HG03442 (cell line): Measurements from ENCODE around the gene KRTAP1-5.
"Not testable (repeated sequence)": the region's sequence is repeated elsewhere in the genome, so short reads cannot be mapped to it uniquely, and the experiment has no call there.

Source experiments
- ATAC-seq: cut with Tn5 transposase; IDR thresholded peaks from one replicate; pipeline ENCODE4 v1.9.1; 2021; ENCODE audit warnings: mild to moderate bottlenecking, moderate library complexity; ENCODE audit not compliant: unreplicated experiment

The KRTAP1-5 gene

DNA sequence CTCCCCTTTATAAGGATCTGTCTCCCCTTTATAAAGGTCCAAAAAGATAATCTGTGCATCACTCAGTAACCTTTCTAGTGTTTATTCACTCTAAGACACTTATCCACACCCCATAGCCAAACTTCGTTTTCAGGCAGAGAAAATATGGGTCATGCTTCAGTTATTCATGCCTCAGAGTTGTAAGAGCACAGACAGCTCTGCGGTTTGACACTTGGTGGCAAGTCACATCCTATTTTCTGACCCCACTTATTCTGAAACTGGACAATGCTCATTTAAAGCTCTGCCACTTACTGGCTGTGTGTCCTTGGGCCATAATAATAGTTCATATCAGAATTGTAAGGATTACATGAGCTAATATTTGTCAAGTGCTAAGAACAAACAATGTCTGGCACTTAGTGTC lies 22.1 kb upstream of the KRTAP1-5 start:
- no peak for ATAC-seq

DNA sequence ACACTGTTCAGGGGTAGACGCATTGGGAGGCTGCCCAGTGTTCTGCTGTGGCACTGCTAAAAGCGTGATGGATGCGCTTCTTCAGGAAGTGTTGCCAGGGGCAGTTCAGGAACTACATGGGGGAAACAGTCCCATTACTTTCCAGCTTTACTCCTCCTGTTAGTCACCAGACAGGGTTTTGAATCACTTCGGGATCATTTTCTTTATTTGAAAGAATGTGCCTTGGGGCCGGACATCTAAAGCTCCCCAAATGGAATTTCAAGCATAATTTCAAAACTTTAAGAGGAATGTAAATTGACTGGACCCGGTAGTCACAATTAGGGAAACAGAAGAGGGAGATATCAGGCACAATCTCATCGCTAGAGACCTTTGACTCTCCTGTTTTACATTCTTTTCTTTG lies 21.4 kb upstream of the KRTAP1-5 start:
- ATAC-seq, result no peak

DNA sequence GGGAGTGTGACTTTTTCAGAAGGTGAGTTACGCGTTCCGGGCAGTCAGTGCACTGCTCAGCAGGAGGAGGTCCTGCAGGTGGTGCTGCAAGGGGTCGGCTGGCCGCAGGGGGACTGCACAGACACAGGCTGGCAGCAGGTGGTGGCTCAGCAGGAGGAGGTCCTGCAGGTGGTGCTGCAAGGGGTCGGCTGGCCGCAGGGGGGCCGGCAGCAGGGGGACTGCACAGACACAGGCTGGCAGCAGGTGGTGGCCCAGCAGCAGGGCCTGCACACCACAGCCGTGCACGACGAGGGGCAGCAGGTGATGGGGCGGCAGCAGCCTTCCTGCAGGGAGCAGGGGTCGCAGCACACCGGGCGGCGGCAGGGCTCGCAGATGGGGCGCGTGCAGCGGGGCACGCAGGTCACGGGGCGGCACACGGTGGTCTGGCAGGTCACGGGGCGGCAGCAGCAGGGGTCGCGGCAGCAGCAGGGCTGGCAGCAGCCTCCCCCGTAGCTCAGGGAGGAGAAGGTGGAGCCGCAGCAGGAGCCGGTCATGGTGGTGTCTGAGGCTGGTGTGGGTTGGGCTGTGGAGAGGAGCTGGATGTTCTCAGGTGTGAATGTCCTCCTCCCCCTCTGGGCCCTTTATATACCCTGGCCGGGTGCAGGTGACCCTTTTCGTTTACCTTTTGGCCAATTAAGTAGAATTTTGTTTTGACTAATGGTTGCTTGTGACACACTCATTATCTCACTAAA lies 19.9 kb upstream of the KRTAP1-5 start, which contains the start of gene KRTAP2-1:
Gene KRTAP2-1, minus strand, starts transcription at position 582 of the 731 bp plus-strand sequence. Its CDS starts 49 bp downstream, at position 533.
- ATAC-seq, result not testable (repeated sequence)

DNA sequence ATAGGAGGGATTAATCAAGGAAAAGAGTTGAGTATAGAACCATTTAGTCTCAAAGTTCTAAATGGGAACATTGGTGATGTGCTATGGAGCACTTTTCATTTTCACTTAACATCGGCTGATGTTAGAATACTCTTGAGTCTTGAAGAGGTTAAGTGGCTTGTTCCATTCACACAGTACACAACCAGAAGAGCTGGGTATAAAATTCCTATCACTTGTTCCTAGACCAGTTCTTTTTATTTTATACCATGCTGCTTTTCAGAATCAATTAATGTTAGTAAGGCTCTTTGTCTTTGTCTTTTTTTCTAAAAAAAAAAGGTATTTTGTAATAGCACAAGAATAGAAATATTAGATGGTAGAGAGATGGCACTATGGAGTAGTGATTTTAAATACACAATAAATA lies 15.9 kb upstream of the KRTAP1-5 start:
- no peak for ATAC-seq

DNA sequence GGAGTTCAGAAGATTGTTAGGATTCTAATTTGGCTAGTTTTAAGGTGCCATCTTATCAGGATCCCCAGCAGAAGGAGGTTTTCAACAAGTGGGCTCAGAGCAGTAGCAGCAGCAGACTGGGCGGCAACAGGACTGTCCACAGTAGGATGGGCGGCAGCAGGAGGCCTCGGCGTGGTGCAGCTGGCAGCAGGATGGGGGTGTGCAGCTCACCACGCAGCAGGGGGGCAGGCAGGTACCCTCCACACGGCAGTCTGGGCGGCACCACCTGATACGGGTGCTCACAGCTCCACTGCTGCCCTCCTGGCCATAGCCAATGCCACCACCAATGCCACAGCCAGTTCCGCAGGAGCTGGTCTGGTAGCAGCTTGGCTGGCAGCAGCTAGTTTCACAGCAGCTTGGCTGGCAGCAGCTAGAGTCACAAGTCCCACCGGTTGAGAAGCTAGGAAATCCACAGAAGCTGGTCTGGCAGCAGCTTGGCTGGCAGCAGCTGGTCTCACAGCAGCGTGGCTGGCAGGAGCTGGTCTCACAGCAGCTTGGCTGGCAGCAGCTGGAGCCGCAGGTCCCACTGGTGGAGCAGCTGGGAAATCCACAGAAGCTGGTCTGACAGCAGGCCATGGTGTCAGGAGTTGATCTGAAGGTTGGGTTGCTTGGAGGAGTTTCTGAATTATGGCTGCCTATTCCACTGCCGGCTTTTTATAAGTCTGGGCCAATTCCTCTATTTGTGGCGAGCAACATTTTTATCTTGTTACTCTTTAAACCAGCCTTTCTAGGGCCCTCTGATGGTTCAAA lies 14.0 kb upstream of the KRTAP1-5 start, which contains the start of gene KRTAP1-1:
Gene KRTAP1-1, minus strand, starts transcription at position 668 of the 789 bp plus-strand sequence. Its CDS starts 53 bp downstream, at position 615.
- not testable (repeated sequence) for ATAC-seq

DNA sequence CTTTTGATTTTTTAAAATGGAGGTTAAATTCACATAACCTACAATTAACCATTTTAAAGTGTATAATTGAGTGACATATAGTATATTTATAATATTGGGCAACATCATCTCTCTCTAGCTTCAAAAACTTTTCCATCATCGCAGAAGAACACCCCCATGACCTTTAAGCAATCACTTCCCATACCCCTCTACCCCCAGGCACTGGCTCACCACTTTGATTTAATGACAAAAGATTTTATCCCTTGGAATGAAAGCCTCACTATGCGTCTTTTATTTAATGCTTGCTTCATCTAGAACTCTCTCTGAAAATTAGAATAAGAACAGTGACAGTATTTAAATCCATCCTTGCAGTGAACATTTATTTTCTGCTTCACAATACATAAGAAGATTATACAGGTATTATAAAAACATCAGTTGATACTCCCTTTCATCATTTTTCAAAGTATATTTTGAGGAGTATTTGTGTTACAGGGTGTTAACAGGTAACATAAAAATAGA lies 10.9 kb upstream of the KRTAP1-5 start:
- ATAC-seq, result no peak

DNA sequence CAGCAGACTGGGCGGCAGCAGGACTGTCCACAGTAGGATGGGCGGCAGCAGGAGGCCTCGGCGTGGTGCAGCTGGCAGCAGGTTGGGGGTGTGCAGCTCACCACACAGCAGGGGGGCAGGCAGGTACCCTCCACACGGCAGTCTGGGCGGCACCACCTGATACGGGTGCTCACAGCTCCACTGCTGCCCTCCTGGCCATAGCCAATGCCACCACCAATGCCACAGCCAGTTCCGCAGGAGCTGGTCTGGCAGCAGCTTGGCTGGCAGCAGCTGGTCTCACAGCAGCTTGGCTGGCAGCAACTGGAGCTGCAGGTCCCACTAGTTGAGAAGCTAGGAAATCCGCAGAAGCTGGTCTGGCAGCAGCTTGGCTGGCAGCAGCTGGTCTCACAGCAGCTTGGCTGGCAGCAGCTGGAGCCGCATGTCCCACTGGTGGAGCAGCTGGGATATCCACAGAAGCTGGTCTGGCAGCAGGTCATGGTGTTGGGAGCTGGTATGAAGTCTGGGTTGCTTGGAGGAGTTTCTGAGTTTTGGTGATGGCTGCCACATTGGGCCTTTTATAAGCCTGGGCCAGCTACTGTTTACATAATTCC lies 7.4 kb upstream of the KRTAP1-5 start, which contains the start of gene KRTAP1-3:
Gene KRTAP1-3, minus strand, starts transcription at position 529 of the 590 bp plus-strand sequence. Its CDS starts 53 bp downstream, at position 476.
- not testable (repeated sequence) for ATAC-seq

DNA sequence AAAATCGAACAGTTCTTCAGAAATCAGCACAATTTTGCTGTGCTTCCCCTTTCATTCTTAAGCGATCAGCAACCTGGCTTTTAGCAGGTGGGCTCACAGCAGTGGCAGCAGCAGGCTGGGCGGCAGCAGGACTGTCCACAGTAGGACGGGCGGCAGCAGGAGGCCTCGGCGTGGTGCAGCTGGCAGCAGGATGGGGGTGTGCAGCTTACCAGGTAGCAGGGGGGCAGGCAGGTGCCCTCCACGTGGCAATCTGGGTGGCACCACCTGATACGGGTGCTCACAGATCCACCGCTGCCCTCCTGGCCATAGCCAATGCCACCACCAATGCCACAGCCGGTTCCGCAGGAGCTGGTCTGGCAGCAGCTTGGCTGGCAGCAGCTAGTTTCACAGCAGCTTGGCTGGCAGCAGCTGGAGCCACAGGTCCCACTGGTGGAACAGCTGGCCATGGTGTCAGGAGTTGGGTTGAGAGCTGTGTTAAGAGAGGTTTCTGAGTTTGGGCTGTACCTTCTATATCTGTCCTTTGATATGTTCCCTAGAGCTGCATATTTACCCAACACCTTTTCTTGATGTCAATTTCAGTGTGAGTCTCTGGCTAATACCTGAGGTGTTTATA lies 2.7 kb upstream of the KRTAP1-5 start, which contains the start of gene KRTAP1-4:
Gene KRTAP1-4, minus strand, starts transcription at position 563 of the 613 bp plus-strand sequence. Its CDS starts 117 bp downstream, at position 446.
- ATAC-seq, result no peak

DNA sequence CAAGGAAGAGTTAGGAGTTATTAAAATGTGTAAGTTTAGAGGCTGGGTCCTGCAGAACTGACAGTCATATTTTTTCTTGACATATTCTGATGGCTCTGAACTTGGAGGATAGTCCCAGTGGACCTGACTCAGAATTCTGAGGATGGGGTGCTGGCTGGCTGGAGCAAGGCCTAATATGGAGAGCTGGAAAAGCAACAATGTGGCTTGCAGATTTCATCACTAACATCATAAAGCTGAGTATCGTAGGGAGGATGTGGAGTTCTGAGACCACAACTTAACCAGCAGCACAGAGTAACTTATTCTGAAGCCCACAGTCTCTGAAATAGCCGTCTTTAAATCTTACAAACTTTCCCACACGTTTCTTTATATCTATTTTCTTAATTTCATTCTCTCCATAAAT lies 2.3 kb downstream of the KRTAP1-5 start:
- no peak for ATAC-seq

DNA sequence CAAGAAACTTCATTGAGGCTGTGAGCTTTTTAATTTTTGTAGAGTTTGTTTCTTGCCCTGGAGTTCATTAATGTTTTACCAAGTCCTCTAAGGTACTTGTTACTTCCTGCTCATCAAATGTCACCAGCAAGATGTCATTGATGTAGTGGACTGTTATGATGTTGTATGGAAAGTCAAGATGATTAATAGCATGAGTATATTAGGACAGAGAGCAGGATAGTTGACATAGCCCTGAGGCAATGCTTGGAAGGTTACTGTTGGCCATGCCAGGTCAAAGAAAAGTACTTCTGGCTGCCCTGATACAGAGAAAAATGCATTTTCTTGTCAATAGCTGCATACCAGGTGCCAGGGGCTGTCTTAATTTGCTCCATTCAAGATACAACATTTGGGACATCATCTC lies 6.7 kb downstream of the KRTAP1-5 start:
- no peak for ATAC-seq

DNA sequence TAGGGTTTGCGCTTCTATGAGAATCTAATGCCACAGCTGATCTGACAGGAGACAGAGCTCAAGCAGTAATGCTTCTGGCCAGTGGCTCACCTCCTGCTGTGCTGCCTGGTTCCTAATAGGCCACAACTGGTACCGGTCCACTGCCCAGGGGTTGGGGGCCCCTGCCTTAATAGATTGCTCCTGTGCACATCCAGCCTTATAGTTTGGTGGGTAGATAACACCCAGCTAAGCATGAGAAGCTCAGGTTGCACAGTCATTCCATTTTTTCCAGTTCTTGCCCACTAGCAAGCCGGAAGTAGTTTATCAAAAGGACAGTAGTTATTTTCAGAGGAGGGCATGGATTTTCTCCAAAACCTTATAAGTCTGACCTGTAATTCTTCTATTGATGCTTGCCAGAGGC lies 7.6 kb downstream of the KRTAP1-5 start:
- ATAC-seq, result no peak

DNA sequence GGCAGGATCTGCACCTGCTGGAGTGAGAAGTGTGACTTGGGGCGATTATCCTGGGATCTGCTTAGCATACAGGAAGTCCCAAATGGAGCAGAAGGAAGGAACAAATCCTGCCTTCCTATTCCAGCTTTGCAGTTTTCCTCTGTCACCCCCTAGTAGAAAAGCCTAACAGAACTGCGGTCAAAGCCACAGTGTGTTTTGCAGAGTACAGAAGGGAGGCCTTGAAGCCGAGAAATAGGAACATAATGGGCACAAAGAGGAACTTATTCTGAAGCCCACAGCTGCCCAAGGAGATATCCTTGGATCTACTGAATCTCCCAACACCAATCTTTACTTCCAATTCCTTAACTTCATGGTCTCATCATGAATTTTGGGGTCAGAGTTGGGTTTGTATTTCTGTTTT lies 8.5 kb downstream of the KRTAP1-5 start:
- ATAC-seq, result no peak

DNA sequence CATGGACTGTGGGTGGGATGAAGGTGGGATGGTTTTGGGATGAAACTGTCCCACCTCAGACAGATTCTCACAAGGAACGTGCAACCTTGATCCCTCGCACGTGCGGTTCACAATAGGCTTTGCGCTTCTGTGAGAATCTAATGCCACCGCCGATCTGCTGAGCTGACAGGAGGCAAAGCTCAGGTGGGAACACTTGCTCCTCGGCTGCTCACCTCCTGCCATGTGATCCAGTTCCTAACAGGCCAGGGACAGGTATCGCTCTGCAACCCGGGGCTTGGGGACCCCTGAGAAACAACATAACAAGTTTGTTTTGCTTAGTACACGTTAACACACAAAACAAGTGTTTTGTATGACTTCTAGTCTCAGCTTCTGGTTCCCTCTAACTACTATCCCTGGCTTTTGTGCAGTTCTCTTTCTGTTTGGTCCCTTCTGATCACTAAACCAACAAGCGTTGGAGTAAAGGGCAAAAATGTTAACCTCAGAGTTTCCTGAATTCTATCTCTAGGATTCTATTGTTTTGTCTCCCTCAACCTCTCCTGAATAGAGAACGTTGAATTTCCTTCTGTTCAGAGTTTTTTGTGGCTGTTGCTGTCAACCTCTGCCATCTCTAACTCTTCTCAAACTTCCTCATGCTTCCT lies 10.3 kb downstream of the KRTAP1-5 start:
- ATAC-seq, result no peak

DNA sequence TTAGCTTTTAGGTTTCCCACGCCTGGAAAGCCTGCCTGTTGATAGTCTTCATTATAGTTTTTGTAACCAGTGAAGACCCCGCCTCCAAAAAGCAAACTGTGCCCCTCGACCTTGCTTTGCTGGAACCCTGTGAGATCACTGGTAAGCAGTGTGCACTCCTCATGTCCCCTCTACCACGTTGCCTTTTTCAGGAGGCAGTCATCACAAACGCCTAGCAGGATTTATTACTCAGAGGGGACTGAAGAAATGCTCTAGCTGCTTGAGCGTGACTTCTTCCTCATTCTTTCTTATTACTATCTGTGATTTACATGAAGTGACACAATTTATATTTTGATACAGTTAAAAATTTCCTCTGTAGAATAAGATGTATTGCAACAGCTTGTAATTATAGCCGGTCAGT lies 11.6 kb downstream of the KRTAP1-5 start:
- ATAC-seq, result no peak

DNA sequence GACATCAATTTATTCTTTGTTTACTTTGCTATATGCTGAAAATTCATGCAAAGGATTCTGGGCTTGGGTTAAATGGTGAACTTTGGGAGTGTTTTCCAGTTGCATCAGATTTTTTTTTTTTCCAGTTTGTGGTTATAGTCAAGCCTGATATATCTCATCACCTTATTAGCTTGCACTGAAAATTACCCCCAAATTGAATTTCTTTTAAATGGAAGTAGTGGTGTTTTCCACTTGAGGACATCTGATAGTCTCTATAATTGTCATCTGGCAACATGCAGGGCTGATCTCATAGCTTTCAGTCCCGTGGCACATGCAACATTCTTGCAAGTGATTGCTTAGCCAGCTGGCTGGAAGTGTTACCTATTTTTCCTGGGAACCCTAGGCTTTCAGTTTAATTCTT lies 13.4 kb downstream of the KRTAP1-5 start:
- no peak for ATAC-seq

DNA sequence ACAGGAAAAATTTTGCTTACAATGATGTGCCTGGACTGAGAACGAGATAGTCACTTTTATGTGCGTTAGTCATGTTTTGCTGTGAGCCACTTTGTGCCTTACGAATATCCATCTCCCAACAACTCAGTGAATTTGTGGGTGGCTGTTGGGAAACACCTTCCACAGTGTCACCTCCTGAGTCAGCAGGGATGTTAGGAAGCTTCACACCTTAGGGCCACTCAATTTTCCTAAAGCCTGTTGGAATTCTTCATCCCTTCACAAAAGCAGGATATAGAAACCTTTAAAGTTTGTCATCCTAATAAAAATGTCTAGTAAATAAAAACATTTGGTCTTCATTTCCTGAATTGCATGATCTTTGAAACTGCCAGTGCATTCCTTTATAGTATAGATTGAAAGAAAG lies 13.8 kb downstream of the KRTAP1-5 start:
- no peak for ATAC-seq

DNA sequence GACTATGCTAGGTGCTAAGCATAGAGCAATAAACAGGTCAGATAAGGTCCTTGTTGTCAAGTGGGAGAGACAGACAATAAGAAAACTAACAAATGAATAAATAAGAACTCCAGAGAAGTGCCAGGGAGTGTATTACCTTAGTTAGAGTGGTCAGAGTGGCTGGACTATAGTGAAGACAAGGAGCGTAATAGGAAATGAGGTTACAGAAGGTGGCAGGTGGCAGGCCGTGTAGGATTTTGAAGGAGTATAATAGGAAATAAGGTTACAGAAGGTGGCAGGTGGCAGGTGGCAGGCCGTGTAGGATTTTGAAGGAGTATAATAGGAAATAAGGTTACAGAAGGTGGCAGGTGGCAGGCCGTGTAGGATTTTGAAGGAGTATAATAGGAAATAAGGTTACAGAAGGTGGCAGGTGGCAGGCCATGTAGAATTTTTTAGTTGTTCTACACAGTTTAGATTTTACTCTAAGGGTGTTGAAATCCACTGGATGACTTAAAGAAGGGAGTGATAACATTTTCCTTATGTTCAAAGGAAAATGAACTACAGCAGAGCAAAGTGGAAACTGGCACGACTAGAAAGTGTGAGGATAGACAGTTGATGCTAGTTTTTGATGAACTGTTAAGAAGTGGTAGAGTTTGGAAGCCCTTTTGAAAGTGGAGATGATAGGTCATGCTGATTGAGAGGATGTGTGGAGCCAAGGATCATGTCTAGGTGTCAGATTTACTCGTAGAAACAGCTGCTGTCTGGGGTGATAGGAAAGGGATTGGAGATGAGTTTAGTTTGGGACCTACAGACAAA lies 14.5 kb downstream of the KRTAP1-5 start:
- ATAC-seq, result no peak

DNA sequence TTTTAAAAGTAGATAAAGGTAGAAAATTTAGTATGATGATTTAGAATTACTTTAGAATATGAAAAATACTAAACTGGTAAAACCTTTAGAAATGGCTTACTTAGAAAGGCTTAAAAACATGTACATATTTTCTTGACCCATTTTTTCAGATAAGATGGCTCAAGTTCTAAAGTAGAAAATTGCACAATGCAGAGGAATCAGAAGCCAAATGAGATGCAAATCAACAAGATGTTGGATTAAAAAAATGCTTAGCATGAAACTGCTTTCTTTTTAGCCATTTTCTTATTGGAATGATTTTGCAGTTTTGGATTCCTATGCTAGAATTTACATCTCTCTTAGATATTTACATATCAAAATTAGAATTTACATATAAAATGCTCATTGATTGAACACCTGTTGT lies 16.6 kb downstream of the KRTAP1-5 start:
- no peak for ATAC-seq

DNA sequence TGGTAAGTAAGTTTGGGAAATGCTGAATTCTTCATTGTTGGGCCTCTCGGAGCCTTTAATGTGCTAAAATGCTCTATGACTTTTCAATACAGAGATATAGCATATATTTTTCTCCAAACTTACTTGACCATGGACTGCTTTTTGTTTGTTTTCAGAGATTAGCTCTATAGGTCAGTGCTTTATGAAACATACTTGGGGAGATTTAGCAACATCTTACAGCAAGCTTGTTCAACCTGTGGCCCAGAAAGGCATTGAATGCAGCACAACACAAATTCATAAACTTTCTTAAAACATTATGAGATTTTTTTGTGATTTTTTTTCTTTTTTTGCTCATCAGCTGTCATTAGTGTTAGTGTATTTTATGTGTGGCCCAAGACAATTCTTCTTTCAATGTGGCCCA lies 17.1 kb downstream of the KRTAP1-5 start:
- ATAC-seq, result no peak
